ENCODE data around the gene KIF18B.

DNA sequence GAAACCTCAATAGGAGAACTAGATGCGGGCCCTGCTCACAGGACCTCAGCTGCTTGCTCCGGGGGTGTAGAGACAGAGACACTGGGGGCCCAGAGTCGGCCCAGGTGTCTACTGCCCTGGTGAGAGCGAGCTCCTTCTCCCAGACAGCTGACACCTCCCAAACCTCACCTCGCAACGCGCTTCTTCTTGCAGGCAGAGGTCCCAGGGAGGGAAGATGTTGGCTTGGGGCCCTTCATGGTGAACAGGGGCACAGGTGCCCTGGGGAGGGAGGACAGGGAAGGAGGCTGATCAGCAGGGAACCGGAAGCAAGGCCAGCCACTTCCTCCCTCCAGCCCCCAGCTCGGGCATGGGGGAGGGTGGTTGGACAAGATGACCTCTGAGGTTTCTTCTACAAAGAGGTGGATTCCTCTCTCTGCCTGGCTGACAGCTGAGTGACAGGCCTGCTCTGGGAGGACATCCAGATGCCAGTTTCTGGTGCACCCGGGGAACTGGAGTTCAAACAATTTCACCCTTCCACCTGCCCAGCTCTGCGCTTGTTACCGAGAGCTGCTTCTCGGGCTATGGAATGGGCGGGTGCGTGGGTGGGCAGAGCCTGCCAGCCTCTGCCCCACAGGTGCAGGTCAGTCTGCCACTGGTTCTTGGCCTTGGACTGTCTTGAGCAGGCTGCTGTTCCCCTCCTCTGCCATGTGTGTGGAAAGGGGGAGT lies 20.6 kb downstream of the KIF18B start:
- TF ChIP-seq POLR2A (IDR thresholded peaks at IDR 0.05) (no peak), POLR2AphosphoS5 (IDR thresholded peaks at IDR 0.05; ENCODE audit: insufficient read depth in 1 of 2, low read depth in 1 of 2) (no peak)
- TF ChIP-seq, protein P1, sequence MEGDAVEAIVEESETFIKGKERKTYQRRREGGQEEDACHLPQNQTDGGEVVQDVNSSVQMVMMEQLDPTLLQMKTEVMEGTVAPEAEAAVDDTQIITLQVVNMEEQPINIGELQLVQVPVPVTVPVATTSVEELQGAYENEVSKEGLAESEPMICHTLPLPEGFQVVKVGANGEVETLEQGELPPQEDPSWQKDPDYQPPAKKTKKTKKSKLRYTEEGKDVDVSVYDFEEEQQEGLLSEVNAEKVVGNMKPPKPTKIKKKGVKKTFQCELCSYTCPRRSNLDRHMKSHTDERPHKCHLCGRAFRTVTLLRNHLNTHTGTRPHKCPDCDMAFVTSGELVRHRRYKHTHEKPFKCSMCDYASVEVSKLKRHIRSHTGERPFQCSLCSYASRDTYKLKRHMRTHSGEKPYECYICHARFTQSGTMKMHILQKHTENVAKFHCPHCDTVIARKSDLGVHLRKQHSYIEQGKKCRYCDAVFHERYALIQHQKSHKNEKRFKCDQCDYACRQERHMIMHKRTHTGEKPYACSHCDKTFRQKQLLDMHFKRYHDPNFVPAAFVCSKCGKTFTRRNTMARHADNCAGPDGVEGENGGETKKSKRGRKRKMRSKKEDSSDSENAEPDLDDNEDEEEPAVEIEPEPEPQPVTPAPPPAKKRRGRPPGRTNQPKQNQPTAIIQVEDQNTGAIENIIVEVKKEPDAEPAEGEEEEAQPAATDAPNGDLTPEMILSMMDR (IDR thresholded peaks at IDR 0.05), result no peak
